GM20431 (cell line): ENCODE results near the gene ZACN.

ENCODE experiments used
- in situ Hi-C: fragments of 300-500 bp; cut with MseI, MboI; formaldehyde crosslinking; loops from one replicate; pipeline ENCODE4 v1.15.0; 2020; ENCODE audit warnings: low sequenced_read_pairs; ENCODE audit not compliant: unreplicated experiment

The ZACN gene

DNA sequence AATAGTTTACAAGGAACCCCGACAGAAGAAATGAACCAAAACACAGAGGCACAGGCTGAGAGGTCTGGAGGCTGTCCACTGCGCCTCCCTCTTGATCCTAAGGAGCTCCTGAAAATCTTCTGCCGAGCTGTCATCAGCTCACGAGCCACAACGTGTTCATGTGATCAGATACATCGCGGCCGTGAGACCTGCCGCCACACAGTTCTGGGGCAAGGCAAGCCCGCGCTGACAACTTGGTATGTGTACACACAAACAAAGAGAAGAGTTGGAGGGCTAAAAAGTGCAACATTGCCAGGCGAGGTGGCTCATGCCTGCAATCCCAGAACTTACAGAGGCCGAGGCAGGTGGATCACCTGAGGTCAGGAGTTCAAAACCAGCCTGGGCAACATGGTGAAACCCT, 17.0 kb downstream of the ZACN start:
- in situ Hi-C loops, result no loop called here

DNA sequence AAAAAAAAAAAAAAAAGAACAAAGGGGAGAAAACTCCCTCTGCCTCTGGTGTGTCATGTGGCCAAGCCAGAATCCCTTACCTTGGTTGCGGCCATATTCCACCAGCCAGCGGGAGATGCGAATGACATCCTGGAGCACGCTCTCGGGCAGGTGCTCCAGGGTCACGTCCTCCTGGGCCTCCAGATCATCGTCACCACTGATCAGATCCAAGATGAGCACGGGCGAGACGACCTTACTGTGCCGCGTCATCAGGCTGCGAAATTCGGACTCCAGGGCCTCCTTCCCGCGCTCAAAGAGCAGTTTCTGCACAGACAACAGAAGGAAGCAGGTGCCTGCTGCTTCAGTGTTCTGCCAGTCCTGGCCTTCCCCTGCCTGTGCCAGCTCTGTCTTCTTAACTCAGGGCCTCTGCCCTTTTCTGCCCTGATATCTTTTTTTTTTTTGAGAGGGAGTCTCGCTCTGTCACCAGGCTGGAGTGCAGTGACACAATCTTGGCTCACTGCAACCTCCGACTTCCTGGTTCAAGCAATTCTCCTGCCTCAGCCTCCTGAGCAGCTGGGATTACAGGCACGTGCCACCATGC, 18.8 kb downstream of the ZACN start:
- in situ Hi-C loops, result no loop called here

DNA sequence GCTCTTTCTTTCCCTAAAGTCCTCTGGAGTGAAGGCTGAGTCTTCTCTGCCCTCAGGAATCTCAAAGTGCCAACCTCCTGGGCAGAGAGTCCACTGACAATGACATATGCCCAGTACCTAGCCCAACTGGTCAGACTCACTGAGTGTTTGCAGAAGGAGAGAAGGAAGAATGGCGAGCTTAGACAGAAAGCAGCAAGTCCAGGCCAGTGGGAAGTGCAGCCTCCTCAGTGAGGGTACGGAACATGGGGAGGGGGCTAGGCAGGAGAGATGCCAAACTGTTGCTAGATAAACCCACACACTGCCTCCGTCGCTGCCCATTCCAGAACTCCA, 23.9 kb downstream of the ZACN start:
- in situ Hi-C loops, result no loop called here

DNA sequence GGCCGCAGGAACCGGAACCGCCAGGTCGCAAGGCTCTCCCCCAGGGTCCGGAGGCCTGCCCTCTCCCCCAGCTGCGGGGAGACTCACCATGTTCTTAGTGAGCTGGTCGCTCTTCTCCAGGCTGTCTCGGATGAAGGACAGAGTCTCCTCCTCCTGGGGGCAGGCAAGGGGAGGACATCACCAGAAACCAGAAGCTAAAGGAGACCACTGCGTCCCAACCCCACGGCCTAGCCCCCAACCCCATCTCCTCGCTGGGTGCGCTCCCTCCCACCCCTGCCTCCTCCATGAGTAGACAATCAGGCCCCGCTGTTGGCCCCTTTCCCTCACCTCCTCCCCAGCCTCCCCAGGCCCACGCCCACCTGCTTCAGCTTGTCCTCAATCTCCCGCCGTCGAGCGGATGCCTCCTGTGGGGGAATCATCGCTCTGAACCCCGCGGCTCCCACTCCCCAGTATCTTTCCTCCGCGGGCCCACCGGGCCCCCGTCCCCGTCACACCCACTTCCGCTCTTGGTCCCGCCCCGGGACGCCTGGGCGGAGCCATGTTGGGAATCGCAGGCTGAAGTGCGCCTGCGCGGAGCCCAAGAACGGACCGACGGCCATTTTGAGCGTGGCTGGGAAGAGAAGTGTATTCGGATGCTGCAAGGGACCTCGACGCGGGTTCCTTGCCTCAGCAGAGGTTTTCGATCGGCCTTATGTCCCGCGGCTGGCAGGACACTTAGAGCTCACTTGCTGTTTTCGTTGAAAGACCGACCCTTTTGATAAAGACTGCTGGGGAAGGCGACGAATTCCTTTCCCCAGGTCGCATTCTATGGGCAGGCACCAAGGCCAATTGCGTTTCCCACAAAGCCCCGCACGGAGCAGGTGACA, 24.5 kb downstream of the ZACN start, which contains the start of gene EXOC7:
TSS of gene EXOC7 (minus strand) at position 514 of the 866 bp plus-strand sequence. CDS start at position 419, 95 bp downstream.
- in situ Hi-C loops, result no loop called here

DNA sequence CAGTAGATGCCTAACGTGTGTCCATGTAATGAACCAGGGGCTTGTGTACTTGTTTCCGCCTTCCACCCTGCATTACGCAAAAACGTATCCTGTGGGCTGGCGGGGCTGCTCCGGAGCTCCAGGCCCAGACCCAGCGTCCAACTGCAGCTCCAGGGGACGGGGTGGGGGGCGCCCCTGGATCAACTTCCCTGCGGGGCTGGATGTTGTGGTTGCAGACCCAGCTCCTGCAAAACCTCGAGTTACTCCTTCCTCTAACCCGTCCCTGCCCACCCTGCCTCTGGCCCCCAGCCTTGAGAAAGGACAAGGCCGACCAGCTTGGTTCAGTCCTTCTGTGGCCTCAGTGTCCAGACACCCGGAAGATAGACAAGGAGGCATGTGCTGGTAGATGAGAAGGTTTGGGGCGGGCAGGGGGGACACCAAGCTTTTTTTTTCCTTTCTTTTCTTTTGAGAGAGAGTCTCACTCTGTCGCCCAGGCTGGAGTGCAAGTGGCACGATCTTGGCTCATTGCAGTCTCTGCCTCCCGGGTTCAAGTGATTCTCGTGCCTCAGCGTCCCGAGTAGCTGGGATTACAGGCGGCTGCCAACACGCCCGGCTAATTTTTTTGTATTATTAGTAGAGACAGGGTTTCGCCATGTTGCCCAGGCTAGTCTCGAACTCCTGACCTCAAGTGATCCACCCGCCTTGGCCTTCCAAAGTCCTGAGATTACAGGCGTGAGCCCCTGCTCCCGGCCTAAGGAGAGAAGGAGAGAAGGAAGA, 25.3 kb downstream of the ZACN start:
- in situ Hi-C loops, result no loop called here

DNA sequence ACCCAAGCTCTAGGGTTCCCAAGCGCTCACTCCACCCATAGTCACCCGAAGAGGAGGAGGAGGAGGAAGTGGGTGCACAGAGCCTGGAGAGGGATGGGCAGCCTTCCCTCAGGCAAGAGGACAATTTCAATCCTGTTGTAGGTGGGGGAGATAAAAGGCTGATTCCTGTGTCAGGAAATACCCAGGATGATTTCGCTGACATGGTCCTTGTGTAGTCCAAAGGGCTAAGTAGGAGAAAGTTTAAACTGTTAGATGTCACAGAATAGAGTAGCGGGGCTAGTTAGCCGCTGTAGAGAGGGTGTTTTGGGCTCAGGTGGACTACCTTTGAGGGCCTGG, 25.9 kb downstream of the ZACN start:
- in situ Hi-C loops, result no loop called here

DNA sequence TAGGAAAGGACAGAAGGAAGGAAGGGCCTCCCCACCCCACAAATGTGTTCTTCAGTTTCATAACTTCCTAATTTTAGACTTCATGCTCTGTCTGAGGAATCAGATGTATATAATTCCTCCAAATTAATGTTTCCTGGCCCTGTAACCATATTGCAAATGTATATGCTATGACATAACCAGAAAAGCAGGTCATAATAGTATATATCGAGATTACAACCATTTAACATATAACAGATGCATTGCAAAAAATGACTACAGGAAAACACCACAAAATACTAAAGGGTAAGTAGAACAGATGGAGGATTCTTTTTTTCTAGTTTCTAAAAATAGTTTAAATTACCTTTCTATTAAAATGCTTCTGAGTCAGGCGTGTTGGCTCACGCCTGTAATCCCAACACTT, 27.7 kb downstream of the ZACN start:
- in situ Hi-C loops, result no loop called here

DNA sequence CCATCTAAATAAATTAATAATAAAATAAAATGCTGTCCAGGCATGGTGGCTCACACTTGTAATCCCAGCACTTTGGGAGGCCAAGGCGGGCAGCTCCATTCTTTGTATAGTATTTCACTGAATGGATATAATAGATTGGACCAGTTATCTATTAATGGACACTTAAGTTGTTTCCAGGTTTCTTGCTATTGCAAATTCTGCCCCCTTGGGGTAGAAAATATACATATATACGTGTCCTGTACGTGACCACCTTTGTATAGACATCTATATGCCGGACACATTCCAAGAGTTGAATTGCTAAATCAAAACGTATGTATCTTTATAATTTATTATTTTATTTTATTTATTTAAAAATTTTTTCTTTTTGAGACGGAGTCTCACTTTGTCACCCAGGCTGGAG, 28.5 kb downstream of the ZACN start:
- in situ Hi-C loops, result no loop called here

DNA sequence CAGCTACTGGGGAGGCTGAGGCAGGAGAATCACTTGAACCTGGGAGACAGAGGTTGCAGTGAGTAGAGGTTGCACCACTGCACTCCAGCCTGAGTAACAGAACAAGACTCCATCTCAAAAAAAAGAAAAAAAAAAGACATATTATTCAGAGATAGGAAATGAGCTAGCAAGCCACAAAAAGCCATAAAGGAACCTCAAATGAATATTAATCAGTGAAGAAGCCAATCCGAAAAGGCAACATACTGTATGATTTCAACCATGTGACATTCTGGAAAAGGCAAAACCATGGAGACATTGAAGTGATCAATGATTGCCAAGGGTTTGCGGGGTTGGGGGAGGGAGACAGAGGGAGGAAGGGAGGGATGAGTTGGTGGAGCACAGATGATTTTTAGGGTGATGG, 33.0 kb downstream of the ZACN start:
- in situ Hi-C loops, result no loop called here

DNA sequence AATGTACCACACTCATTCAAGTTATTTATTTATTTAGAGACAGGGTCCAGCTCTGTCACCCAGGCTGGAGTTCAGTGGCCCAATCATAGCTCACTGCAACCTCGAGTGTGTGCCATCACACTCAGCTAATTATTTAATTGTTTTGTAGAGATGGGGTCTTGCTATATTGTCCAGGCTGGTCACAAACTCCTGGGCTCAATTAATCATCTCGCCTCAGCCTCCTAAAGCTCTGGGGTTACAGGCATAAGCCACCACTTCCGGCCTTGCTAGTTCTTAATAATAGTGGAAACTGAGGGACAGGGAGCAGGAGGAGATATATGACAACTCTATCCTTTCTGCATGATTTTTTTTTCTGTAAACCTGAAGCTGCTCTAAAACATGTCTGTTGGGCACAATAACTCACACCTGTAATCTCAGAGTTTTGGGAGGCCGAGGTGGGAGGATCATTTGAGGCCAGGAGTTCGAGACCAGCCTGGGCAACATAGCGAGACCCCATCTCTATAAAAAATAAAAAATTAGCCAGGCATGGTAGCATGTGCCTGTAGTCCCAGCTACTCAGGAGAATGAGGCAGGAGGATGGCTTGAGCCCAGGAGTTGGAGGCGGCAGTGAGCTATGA, 36.3 kb downstream of the ZACN start:
- in situ Hi-C loops, result no loop called here

DNA sequence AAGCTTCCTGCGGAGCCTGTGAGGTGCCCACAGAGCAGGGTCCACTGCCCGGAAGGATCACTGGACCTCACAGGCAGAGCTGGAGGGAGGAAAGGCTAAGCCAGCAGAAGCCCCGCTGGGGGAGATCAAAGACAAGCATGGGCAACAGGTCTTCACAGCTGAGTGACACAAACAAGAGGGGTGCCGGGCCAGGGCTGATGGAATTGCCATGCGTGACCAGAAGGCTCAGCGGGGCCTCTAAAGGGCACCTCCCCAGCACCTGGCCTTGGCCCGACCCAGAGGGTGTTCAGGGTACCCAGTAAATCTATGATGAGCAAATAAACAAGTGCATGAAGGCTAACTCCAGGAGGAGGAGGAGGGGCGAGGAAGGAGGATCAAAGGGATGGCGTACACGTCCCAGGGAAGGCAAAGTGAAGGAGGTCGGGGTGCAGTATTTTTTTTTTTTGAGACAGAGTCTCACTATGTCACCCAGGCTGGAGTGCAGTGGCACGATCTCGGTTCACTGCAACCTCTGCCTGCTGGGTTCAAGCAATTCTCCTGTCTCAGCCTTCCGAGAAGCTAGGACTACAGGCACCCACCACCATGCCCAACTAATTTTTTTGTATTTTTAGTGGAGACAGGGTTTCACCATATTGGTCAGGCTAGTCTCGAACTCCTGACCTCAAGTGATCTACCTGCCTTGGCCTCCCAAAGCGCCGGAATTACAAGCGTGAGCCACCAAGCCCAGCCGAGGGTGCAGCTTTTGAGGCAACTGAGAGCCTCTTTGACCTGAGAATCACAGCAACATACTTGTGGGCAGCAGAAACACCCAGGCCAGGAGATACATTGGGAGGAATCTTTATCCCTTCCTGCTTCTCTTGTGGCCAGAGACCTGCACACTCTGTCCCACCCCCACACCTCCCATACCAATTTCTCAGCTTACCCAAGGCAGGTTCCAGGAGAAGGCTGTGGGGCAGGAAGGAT, 40.7 kb downstream of the ZACN start:
- in situ Hi-C loops, result loop anchor here (5.0 kb wide), 1 partner anchor 163 kb away; no protein-coding TSS in a partner anchor

DNA sequence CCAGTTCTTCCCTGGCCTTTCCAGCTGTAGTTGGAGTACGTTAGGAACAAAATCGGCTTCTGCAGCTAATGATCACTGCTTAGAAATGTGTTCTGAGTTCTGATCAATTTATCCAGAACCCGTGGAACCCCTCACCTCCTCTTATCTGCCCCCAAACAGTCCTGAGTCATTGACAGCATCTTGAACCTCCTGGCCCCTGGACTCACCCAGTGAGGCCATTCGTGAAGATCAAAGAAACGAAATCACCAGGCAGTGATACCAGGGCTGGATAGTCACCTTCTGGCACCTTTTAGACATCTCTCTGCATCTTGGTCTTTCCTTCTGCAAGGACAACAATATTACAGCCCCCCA, 41.7 kb downstream of the ZACN start:
- in situ Hi-C loops, result loop anchor here (5.0 kb wide), 1 partner anchor 162 kb away; no protein-coding TSS in a partner anchor

DNA sequence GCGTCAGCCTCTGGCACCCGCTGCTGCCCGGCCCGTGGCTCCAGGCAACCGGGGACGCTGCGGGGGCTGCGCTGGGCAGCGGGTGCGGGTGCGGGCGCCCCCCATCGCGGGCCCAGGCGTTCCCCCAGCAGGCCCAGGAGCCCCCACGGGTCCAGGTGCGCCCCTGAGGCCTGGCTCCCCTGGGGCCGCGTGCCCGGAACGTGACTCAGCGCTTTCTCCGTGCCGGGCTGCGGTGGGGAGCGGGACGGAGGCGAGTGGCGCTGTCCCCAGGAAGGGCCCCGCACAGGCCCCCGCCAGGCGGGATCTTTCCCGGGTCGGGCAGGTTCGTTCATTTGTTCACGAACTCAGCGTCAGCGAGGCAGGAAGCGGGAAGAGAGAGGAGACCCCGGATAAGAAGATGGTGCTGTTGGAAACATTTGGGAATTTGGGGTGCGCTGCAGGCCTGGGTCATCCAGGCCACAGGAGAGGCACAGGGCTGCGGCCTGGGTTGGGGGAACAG, 43.0 kb downstream of the ZACN start:
- in situ Hi-C loops, result loop anchor here (5.0 kb wide), 1 partner anchor 160 kb away; no protein-coding TSS in a partner anchor

DNA sequence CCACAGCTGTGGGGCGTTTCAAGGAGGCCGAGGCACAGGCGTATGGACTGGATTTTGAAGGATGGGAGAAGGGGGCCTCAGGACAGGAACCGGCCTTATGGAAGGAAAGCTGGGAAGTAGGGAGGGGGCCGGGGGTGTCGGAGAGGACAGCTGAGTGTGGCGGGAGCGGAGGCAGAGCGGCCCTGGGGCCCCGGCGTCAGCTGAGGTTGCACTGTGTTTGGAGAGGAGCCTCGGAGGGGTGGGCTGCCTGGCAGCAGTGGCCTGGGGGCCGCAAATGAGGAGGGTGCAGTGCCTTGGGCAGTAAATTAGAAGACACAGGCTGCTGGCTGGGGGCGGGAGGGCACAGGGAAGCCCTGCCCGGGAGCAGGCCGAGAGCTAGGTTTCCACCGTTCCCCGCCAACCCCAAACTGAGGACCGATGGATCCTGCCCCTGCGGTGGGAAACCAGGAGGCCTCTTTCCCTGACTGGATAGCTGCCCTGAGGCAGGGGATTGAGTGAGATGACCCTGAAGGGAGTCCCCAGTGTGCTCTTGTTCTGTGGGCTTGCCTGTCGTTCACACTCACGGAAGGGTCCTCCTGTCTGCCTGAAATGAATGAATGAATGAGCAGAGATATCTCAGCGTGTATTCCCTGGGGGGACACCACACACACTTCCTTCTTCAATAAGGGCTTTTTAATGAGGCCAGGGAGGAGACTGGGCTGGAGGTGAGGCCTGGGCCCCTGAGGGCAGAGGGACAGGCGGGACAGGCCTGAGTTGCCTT, 43.6 kb downstream of the ZACN start:
- in situ Hi-C loops, result loop anchor here (5.0 kb wide), 1 partner anchor 160 kb away; no protein-coding TSS in a partner anchor

DNA sequence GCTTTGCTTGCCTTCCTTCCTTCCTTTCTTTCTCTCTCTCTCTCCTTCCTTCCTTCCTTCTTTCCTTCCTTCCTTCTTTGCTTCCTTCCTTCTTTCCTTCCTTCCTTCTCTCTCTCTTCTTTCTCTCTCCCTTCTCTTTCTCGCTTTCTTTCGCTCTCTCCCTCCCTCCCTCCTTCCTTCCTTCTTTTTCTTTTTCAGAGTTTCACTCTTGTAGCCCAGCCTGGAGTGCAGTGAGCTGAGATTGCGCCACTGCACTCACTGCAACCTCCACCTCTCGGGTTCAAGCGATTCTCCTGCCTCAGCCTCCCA, 44.2 kb downstream of the ZACN start:
- in situ Hi-C loops, result loop anchor here (5.0 kb wide), 1 partner anchor 159 kb away; no protein-coding TSS in a partner anchor

DNA sequence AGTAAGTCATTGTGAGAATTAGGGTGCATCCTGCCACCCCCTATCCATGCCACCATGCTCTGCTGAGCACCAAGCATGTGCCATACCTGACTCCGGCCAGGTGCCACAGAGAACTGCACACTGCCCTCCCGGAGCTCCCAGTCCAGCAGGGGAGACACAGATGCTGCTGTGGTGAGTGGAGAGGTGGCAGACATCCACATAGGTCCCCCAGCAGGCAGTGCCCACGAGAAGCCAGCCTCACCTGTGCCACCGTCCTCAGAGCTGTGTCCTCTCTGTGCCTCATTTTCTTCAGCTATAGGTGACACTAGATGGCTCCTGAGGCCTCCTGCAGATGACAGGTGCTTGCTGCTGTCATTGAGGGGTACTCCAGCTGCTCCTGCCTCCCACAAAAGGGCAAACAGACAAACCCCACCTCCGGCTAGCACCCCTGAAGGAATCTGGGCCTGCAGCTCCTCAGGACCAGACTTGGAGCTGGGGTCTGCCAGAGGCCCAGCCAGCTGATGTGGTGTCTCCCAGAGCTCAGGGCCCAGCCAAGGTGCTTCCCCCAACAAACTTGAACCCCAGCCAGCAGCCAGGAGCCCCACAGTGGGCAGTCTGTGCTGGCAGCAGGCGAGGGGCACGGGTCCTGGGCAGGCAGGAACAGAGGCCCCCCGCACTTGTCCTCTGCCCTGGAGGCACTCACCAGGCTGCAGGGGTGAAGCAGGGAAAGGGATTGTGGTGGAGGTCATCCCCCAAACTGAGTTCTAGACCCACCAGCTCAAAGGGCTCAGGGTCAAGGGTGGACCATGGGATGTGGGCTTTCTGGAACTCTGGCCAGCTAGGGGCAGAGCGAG, 45.0 kb downstream of the ZACN start:
- in situ Hi-C loops, result loop anchor here (5.0 kb wide), 1 partner anchor 158 kb away; no protein-coding TSS in a partner anchor

DNA sequence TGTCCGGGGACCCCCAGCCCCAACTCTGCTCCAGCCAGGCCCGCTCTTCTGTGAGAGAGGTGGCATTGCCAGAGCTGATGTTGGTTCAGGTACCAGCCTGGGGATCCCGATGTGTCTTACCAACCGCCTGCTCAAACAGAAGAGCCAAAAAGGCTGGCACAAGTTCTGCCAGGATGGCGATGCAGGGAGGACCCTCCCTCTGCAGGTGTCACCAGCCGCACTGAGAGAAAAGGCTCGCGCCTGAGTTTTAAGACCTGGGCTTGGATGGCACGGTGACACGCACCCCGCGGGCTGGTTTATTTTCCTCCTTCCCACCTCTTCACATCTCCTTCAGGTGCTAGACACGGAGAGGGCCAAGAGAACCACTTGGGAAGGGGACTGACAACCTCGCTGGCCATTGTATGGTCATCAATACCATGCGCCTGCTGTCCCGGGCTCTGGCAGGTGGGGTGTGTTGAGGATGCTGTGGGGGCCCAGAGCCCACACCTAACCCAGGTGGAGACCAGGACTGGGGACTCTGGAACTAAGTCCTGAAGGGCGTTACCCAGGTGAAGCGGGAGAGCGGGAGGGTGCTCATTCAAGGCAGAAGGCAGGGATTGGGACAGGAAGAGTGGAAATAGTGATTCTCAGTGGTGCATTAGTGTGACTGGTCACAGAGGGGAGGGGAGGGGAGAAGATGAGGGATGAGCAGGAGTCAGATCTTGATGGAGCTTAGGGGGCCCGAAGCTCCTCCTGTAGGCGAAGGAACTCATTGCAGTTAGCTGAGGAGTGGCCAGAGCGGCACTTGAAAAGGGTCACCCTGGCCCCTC, 45.8 kb downstream of the ZACN start:
- in situ Hi-C loops, result loop anchor here (5.0 kb wide), 1 partner anchor 158 kb away; no protein-coding TSS in a partner anchor
